HG02678 (cell line): ENCODE data around the gene COG3.
"Not testable (repeated sequence)": the region's sequence is repeated elsewhere in the genome, so short reads cannot be mapped to it uniquely, and the experiment has no call there.

ENCODE experiments used
- ATAC-seq: cut with Tn5 transposase; IDR thresholded peaks from one replicate; pipeline ENCODE4 v1.9.1; 2021; ENCODE audit warnings: mild to moderate bottlenecking, moderate library complexity; ENCODE audit not compliant: unreplicated experiment

The COG3 gene, protein sequence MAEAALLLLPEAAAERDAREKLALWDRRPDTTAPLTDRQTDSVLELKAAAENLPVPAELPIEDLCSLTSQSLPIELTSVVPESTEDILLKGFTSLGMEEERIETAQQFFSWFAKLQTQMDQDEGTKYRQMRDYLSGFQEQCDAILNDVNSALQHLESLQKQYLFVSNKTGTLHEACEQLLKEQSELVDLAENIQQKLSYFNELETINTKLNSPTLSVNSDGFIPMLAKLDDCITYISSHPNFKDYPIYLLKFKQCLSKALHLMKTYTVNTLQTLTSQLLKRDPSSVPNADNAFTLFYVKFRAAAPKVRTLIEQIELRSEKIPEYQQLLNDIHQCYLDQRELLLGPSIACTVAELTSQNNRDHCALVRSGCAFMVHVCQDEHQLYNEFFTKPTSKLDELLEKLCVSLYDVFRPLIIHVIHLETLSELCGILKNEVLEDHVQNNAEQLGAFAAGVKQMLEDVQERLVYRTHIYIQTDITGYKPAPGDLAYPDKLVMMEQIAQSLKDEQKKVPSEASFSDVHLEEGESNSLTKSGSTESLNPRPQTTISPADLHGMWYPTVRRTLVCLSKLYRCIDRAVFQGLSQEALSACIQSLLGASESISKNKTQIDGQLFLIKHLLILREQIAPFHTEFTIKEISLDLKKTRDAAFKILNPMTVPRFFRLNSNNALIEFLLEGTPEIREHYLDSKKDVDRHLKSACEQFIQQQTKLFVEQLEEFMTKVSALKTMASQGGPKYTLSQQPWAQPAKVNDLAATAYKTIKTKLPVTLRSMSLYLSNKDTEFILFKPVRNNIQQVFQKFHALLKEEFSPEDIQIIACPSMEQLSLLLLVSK

DNA sequence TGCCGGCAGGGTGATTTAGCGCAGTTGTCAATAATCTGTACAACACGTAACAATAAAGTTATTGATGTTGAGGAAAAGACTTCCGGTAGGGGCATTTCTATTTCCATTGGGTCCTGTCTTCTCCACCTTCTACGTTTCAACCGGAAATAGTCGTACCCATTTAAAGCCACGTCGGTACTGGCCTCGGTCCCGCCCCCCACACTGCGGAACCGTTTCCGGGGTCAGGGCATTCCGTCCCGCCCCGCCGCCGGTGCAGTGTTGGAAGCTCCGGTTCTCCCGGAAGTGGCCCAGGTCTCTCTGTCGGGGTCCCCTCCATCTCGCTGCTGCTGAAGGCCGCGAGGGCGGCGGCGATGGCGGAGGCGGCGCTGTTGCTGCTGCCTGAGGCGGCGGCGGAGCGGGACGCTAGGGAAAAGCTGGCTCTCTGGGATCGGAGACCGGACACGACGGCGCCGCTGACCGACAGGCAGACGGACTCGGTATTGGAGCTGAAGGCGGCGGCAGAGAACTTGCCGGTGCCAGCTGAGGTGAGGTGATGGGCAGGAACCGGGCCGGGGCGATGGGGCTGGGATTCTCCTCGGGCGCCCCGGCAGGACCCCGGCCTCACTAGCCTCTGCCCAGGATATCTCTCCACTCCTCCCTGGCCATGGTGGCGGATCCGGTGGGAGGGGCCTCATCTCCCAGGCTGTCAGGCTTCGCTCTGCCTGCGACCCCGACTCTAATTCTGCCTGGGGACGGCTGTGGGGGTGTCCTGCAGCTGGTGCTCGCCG is at the start of gene COG3:
COG3 (plus strand) TSS at position 253 of the 767 bp plus-strand sequence; CDS start at position 351, 98 bp downstream.
- ATAC-seq = peak; percentile 96

DNA sequence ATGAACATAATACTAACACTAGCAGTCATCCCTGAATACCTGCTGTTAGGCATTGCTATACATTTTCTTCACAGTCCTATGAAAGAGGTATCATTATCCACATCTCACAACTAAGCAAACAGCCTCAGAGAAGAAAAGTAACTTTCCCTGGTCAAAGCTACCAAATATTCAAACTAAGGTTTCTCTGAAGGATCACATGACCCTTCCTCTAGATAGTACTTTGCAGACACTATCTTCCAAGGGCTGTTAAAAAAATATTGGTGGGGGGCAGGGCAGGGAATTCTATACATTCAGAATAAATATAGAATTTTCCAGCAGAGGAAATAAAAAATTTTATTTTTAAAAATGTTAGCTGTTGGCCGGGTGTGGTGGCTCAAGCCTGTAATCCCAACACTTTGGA is 49.6 kb upstream of the COG3 start:
- no peak for ATAC-seq

DNA sequence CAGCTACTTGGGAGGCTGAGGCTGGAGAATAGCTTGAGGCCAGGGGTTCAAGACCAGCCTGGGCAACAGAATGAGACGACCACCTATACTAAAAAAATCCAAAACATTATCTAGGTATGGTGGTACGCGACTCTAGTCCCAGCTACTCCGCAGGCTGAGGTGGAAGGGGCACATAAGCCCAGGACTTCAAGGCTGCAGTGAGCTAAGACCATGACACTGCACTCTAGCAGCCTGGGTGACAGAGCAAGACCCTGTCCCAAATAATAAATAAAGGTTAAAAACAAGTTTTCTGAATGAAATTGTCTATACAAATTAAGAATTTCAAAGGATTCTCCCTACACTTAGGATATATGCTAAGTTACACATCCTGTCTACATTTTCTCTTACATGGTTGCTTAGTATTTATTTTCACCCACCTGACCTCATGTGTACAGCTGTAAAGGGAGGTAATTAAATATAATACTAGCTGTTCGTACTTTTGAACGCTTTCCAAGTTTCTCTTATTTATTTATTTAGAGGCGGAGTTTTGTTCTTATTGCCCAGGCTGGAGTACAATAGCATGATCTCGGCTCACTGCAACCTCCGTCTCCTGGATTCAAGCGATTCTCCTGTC is 48.1 kb upstream of the COG3 start:
- ATAC-seq = no peak

DNA sequence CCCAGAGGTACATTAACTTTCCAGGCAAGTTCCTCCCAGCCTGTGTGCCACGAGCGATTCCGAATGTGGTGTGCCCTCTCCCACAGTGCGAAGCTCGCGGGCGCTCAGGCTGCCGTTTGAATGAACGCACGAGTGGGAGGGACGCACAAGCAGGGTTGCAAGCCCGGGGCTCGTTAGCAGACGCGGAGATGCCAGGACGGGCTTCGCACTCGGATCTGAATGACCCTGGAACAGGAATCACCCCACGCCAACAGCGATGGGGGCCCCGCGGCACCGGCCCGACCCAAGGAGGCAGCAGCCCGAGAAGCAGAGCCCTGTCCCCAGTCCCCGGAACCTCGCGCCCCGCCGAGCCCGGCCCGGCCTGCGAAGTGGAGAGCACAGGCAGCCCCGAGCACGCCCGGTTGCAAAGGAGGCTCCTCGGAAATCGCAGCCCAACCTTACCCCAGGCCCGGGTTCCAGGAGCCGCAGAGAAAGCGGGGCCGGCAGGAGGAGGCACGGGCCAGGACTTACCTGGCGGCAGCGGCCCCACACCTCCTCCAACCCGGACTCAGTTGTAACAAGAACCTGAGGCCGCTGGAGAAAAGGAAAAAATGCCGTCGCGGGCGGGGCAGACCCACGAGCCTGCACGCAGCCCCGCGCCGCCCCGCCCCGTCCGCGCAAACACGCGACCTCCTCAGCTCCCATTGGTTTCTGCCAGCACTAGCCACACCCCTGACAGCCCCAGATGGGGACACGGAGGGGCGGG is 46.8 kb upstream of the COG3 start, which contains the start of gene SLC25A30:
SLC25A30 (minus strand) TSS at position 584 of the 745 bp plus-strand sequence. CDS start 6,948 bp downstream, outside the sequence.
- ATAC-seq = peak; percentile 94

DNA sequence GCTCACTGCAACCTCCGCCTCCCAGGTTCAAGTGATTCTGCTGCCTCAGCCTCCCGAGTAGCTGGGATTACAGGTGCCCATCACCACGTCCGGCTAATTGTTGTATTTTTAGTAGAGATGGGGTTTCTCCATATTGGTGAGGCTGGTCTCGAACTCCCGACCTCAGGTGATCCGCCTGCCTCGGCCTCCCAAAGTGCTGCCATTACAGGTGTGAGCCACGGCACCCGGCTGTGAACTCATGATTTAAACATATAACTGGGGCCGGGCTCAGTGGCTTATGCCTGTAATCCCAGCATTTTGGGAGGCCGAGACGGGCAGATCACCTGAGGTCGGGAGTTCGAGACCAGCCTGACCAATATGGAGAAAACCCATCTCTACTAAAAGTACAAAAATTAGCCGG is 45.4 kb upstream of the COG3 start:
- ATAC-seq = not testable (repeated sequence)

DNA sequence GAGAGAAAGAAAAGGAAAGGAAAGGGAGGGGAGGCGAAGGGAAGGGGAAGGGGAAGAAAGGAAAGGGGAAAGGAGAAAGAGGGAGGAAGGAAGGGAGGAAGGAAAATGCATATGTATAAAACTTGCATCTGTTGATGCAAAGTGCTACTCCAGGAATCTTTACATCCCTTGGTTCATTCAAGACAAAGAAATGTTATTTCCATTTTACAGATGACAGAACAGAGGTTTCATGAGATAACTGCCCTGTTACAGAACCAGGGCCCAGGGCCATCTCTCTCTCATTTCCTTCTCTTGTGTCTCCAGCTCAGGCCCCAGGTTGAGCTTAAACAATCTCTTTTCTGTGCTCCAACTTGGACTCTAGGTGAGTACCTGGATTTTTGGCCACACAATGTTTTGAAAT is 44.8 kb upstream of the COG3 start:
- ATAC-seq = no peak

DNA sequence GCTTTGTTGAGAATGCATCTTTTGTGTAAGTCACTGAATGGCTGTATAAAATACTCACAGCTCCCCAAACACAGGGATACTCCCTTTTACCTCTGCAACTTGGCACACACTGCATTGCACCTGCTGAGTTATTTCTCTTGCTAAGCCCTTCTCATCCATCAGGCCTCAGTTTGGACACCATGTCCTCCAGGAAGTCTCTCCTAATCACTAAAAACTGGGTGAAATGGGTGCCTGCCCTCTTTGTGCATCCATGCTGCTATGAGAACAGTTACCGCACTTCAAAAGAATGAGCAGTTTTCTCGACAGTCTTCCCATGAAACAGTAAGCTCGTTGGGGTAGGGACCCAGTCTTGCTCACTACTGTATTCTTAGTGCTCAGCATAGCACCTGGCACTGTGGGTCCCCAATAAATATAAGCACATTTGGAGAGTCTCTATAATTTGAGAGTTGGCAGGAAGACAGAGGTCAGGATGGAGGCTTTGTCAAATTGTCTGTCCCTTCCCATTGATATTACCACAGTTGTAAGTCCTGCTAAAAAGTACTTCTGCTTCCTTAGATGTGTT is 41.9 kb upstream of the COG3 start:
- no peak for ATAC-seq

DNA sequence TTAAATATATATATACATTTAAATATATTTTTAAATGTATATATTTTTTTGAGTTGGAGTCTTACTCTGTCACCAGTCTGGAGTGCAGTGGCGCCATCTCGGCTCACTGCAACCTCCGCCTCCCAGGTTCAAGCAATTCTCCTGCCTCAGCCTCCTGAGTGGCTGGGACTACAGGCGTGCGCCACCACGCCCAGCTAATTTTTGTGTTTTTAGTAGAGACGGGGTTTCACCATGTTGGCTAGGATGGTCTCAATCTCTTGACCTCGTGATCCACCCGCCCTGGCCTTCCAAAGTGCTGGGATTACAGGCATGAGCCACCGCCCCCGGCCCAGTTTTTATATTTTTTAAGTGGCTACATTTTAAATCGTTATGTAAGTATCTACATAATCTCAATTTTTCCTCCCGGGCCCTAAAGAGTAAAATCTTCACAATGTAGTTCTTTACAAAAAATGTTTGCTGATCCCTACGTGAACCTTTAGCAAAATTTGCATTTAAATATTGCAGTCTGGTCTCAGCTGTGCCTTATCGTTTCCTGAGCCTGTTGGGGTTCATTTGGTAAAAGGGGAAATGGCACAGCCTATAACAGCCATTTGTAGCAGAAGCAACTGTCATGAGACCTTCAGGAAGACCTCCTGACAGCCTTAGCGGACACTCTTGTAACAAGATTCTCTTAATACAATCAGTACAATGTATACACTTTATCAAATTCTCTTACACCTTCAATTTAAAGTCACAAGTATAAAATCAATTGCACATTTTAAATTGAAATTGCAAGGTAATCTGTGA is 38.5 kb upstream of the COG3 start:
- ATAC-seq = not testable (repeated sequence)

DNA sequence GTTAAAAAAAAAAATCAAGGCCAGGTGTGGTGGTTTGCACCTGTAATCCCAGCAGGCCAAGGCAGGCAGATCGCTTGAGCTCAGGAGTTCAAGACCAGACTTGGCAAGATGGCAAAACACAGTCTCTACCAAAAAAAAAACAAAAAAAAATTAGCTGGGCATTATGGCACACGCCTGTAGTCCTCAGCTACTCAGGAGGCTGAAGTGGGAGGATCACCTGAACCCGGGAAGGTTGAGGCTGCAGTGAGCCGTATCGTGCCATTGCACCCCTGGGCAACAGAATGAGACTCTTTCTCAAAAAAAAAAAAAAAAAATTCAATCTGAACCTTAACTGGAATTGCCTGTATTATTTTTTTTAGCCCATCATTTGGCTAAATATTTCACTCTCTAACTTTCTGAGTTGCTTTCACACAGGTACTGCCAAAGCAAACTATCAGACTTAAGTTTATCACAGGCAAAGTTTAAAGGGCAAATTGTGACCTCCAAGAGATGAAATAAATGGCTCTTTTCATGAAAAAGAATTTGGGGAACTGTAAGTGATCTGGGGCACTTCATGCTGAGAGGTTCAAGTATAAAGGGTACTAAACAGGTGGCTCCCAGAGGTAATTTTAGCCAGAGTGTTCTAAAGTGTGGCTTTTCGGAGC is 31.9 kb upstream of the COG3 start:
- no peak for ATAC-seq

DNA sequence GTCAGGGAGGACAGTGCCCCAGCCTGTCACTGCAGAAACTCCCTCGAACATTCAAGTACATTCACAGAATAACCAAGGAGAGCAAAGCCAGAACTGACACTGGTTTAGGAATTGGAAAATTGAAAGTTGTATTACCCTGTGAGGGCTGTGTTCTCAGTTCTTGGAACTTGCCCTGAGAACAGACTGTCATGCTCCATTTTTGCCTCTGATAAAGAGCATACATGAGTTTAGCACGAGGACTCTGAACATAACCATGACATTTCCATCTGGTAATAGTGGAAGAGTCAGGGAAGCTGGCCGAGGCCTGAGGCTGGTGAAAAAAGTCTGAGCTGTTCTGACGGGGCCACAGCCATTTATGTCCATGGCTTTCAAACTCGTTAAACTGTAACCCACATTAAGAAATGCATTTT is 31.4 kb upstream of the COG3 start:
- no peak for ATAC-seq

DNA sequence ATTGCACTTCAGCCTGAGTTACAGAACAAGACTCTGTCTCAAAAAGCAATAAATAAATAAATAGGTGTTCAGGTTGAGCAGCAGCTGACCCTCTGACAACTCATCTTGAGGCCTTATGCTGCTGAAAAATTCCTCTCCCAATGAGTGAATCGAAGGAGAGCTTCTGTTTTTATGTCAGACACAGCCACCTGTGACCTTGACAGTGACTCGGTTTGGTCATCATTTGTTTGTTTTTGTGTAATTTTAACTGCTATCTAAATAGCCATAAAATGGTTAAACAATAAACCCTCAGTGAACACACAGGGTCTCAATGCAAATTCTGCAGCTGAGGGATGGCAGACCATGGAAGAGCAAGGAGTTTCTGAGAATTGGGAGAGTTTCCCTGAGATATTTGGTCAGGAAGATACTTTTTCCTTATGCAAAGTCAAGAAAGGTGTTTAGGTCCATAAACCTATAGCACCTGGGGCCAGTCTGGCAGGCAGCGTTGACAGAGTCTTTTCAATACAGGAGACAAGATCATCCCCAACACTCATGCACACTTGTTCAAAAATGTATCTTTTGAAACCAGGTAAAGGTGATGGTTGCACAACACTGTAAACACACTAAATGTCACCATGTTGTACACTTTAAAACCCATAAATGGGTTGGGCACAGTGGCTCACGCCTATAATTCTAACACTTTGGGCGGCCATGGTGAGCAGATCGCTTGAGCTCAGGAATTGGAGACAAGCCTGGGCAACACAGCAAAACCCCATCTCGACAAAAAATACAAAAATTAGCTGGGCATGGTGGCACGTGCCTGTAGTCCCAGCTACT is 30.0 kb upstream of the COG3 start:
- no peak for ATAC-seq

DNA sequence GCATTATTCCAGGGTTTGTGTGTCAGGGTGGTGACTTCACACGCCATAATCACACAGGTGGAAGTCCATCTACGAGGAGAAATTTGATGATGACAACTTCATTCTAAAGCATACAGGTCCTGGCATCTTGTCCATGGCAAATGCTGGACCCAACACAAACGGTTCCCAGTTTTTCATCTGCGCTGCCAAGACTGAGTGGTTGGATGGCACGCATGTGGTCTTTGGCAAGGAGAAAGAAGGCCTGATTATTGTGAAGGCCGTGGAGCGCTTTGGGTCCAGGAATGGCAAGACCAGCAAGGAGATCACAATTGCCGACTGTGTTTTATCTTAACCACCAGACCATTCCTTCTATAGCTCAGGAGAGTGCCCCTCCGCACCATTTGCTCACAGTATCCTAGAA is 28.4 kb upstream of the COG3 start:
- ATAC-seq = no peak

DNA sequence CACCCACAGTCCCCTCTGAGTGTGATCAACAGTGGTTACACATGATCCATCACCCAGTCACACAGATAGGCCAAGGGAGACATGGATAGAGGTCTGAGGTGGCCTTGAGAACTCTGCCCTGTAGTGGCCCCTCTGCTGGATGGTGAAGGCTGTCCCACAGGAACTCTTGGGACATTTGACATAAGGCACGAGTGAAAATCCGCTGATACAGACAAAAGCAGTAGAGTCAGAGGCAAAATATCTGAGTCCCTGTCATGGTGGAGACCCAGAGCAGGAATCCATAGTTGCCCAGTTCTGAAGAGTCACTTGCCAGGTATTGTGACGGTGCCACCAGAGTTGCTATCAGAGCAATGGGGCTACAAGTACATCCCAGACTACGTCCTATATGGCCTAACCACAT is 27.8 kb upstream of the COG3 start:
- ATAC-seq = no peak

DNA sequence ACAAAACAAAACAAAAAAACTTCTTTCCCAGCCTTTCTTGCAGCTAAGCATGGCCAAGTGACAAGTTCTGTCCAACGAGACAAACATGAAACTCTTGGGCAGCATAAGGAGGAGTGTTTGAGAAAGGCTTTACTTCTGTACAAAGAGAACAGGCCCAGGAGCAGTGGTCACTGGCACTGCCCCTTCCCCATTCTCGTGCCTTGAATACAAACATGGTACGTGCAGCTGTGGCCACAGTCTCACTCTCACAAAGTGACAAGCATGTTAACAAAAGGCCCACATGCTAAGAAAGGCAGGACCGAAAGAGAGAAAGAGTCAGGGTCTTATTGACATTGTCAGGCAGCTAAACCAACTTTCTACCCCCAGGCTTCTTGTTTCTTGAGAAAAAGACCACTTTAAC is 26.8 kb upstream of the COG3 start:
- no peak for ATAC-seq

DNA sequence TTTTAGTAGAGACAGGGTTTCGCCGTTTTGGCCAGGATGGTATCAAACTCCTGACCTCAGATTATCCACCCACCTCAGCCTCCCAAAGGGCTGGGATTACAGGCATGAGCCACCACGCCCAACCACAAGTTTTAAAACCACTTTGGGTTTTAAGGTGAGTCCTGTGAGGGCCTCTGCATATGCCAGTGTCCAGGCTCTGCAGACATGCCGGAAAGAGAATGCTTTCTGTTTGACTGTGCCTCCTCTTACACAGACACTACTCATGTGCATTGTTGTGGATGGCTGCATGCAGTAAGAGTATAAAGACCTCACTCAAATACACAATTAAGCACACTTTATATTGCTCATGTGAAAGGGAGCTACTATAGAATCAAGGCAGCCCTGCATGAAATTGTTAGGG is 25.7 kb upstream of the COG3 start:
- ATAC-seq = no peak

DNA sequence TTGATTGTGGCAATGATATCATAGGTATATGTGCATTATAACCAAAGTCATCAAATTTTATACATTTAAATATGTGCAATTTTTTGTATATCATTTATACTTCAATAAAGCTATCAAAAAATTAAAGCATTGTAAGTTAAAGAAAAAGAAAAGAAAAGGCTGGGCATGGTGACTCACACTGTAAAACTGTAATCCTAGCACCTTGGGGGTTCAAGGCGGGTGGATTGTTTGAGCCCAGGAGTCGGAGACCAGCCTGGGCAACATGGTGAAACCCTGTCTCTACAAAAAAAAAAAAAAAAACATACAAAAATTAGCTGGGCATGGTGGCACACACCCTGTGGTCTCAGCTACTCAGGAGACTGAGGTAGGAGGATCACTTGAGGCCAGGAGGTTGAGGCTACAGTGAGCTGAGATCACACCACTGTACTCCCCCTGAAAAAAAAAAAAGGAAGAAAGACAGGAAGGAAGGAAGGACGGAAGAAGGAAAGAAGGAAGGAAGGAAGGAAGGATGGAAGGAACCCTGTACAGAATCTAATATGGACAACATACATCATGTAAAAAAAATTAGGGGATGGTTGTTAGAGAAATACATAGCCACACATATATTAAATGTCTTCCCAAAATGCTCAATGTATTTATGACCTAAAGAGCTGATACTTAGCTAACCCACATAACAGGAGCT is 24.8 kb upstream of the COG3 start:
- no peak for ATAC-seq

DNA sequence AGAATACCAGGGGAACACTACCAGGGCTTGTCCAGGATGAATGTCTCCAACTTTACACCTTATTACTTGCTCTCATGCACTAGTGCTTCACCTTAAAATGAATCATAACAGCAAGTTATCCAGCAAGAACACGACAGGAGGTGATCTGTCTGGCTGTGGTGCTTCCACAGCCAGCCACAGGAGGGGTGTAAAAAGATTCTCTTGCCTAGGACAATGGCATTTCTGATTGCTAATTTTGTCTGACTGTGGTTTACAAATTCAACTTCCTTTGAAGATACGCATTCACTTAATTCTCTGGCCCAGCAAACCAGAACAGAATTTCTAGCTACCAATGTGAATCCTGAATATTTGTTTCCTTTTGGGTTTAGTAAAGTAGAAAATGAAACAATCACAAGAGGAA is 23.1 kb upstream of the COG3 start:
- ATAC-seq = no peak
